Ishikawa (cell line): ENCODE data around the gene MGLL.

Experiments
- CEBPB ChIP-seq: IDR thresholded peaks from 2 replicates; pipeline ENCODE4 v1.6.1; 2012
- CREB1 ChIP-seq: IDR thresholded peaks from 2 replicates; pipeline ENCODE4 v1.6.1; 2012; ENCODE audit warnings: low read depth
- EGR1 ChIP-seq: IDR thresholded peaks from 2 replicates; pipeline ENCODE4 v1.6.1; 2012
- EP300 ChIP-seq: IDR thresholded peaks from 2 replicates; pipeline ENCODE4 v1.6.1; 2012; ENCODE audit warnings: borderline replicate concordance
- FOXM1 ChIP-seq: IDR thresholded peaks from 2 replicates; pipeline ENCODE4 v1.6.1; 2012; ENCODE audit warnings: low read depth, borderline replicate concordance
- MAX ChIP-seq: IDR thresholded peaks from 2 replicates; pipeline ENCODE4 v1.6.1; 2012
- NFIC ChIP-seq: IDR thresholded peaks from 2 replicates; pipeline ENCODE4 v1.6.1; 2012
- RAD21 ChIP-seq: IDR thresholded peaks from 2 replicates; pipeline ENCODE4 v1.6.1; 2012; ENCODE audit warnings: low read depth
- TAF1 ChIP-seq: IDR thresholded peaks from 2 replicates; pipeline ENCODE4 v1.6.1; 2012; ENCODE audit warnings: low read depth, mild to moderate bottlenecking
- TCF12 ChIP-seq: IDR thresholded peaks from 2 replicates; pipeline ENCODE4 v1.6.1; 2012; ENCODE audit warnings: low read depth
- TEAD4 ChIP-seq: IDR thresholded peaks from 2 replicates; pipeline ENCODE4 v1.6.1; 2012
- YY1 ChIP-seq: IDR thresholded peaks from 2 replicates; pipeline ENCODE4 v1.6.1; 2012; ENCODE audit warnings: low read depth
- ZBTB7A ChIP-seq: IDR thresholded peaks from 2 replicates; pipeline ENCODE4 v1.6.1; 2012; ENCODE audit warnings: low read depth
- TF ChIP-seq, protein P1 (sequence below): IDR thresholded peaks from 2 replicates; pipeline ENCODE4 v1.6.1; 2012
- TF ChIP-seq, protein P2 (sequence below): IDR thresholded peaks from 2 replicates; pipeline ENCODE4 v1.6.1; 2012; ENCODE audit warnings: low read depth, mild to moderate bottlenecking

The MGLL gene

GRCh38 chr3:127822041-127822681, at the start of gene MGLL:
MGLL (minus strand) TSS chr3:127822515; CDS start chr3:127822318, 197 bp downstream.
- TF ChIP-seq CREB1 (no peak), YY1 (no peak), EGR1 (no peak), TCF12 (no peak), TAF1 (no peak), TEAD4 (no peak), MAX (no peak), CEBPB (no peak), NFIC (no peak), RAD21 (no peak), ZBTB7A (no peak), FOXM1 (no peak), EP300 (no peak)
- TF ChIP-seq, protein P1, sequence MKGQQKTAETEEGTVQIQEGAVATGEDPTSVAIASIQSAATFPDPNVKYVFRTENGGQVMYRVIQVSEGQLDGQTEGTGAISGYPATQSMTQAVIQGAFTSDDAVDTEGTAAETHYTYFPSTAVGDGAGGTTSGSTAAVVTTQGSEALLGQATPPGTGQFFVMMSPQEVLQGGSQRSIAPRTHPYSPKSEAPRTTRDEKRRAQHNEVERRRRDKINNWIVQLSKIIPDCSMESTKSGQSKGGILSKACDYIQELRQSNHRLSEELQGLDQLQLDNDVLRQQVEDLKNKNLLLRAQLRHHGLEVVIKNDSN: no peak
- TF ChIP-seq, protein P2, sequence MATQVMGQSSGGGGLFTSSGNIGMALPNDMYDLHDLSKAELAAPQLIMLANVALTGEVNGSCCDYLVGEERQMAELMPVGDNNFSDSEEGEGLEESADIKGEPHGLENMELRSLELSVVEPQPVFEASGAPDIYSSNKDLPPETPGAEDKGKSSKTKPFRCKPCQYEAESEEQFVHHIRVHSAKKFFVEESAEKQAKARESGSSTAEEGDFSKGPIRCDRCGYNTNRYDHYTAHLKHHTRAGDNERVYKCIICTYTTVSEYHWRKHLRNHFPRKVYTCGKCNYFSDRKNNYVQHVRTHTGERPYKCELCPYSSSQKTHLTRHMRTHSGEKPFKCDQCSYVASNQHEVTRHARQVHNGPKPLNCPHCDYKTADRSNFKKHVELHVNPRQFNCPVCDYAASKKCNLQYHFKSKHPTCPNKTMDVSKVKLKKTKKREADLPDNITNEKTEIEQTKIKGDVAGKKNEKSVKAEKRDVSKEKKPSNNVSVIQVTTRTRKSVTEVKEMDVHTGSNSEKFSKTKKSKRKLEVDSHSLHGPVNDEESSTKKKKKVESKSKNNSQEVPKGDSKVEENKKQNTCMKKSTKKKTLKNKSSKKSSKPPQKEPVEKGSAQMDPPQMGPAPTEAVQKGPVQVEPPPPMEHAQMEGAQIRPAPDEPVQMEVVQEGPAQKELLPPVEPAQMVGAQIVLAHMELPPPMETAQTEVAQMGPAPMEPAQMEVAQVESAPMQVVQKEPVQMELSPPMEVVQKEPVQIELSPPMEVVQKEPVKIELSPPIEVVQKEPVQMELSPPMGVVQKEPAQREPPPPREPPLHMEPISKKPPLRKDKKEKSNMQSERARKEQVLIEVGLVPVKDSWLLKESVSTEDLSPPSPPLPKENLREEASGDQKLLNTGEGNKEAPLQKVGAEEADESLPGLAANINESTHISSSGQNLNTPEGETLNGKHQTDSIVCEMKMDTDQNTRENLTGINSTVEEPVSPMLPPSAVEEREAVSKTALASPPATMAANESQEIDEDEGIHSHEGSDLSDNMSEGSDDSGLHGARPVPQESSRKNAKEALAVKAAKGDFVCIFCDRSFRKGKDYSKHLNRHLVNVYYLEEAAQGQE: no peak

DNA sequence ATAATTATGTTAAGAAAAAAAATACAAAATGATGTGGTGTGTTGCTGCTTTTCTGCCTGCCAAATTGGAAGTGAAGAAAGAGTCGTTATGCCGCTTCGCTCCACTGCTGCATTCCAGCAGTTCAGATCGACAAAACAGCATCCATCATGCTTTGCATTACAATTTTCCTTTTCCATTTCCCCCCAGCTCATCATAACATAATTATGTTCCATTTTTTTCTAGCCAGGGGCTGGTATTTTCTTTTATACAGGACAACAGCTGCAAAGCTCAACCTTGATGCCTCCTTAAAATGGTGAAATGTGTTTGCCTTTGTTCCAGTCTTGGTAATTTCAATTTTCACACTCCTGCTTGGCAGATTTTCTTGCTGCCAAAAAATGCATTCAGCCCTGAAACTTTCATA, 47.8 kb upstream of the MGLL start:
- TF ChIP-seq TCF12 (no peak), CREB1 (no peak), EP300 (no peak), ZBTB7A (no peak), CEBPB (no peak), MAX (no peak), TEAD4 (no peak), TAF1 (no peak), EGR1 (no peak), NFIC (no peak), YY1 (no peak), FOXM1 (no peak), RAD21 (no peak)
- TF ChIP-seq, protein P2: no peak
- TF ChIP-seq, protein P1: no peak

DNA sequence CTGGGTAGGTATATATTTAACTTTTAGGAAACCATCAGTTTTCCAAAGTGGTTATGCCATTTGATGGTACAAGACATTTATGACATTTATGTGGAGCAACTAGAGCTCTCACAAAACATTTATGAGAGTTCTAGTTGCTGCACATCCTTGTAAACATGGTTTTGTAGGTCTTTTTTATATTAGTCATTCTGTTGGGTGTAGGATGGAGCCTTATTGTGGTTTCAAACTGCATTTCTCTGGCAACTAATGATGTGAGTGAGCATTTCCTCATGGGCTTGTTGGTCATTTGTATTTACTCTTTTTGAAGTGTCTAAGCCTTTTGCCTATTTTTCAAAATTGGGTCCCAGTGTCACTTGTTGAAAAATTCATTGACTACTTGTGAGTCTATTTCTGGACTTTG, 45.7 kb upstream of the MGLL start:
- TF ChIP-seq CEBPB: no peak
- TF ChIP-seq TEAD4: no peak
- no peak for TF ChIP-seq YY1
- no peak for TF ChIP-seq TAF1
- no peak for TF ChIP-seq ZBTB7A
- TF ChIP-seq FOXM1: no peak
- TF ChIP-seq TCF12: no peak

- TF ChIP-seq RAD21 (no peak), TAF1 (no peak), FOXM1 (no peak), EP300 (no peak), TCF12 (no peak), TEAD4 (no peak), MAX (no peak)
- TF ChIP-seq, protein P2: no peak
- TF ChIP-seq, protein P1: no peak
Observed at GRCh38 chr3:127867412-127867811, 45.1 kb upstream of the MGLL start.
